MCF 10A (cell line): Measurements from ENCODE around the gene CCT5. TPM values are rescaled to one million over a fixed set of nuclear protein-coding genes. Genes with fewer than 3 reads are reported as not detected.
"Not testable (repeated sequence)": the region's sequence is repeated elsewhere in the genome, so short reads cannot be mapped to it uniquely, and the experiment has no call there.

Experiments
- BruUV-seq: library from RNA; stranded (reverse); fragments of 400-500 nt; replicated peaks from 2 replicates; lab custom pipeline; 2021; lab: Mats Ljungman, UMichigan
- CTCF ChIA-PET: fragments of 300-600 bp; sonication (Branson Sonifier 250); formaldehyde crosslinking; extraction: SDS; loops from one replicate; lab custom pipeline; 2021; ENCODE audit warnings: antibody characterized with exemption, inconsistent platforms; lab: Yijun Ruan, JAX
- POLR2A ChIA-PET: fragments of 300-600, 350-650 bp; sonication (Branson Sonifier 250); formaldehyde crosslinking; extraction: SDS; loops from one replicate; lab custom pipeline; 2020; ENCODE audit warnings: antibody characterized with exemption, inconsistent platforms; lab: Yijun Ruan, JAX
- DNase-seq: peaks from one replicate; pipeline ENCODE4 v3.0.0-alpha.2; 2018; ENCODE audit not compliant: unreplicated experiment
- H3K27ac Mint-ChIP-seq: one replicate; pipeline ENCODE4 v1.8.0; 2022; ENCODE audit warnings: mild to moderate bottlenecking, low read depth, mixed read lengths; ENCODE audit not compliant: unreplicated experiment
- H3K27me3 Mint-ChIP-seq: one replicate; pipeline ENCODE4 v1.8.0; 2022; ENCODE audit warnings: mixed read lengths; ENCODE audit not compliant: insufficient read depth, unreplicated experiment
- H3K36me3 Mint-ChIP-seq: one replicate; pipeline ENCODE4 v1.8.0; 2022; ENCODE audit warnings: mild to moderate bottlenecking, moderate library complexity, mixed read lengths; ENCODE audit not compliant: insufficient read depth, unreplicated experiment
- H3K4me1 Mint-ChIP-seq: one replicate; pipeline ENCODE4 v1.8.0; 2022; ENCODE audit warnings: mixed read lengths; ENCODE audit not compliant: insufficient read depth, unreplicated experiment
- H3K4me3 Mint-ChIP-seq: one replicate; pipeline ENCODE4 v1.8.0; 2022; ENCODE audit warnings: mild to moderate bottlenecking, moderate library complexity, mixed read lengths; ENCODE audit not compliant: unreplicated experiment
- H3K9me3 Mint-ChIP-seq: one replicate; pipeline ENCODE4 v1.8.0; 2022; ENCODE audit warnings: mixed read lengths; ENCODE audit not compliant: unreplicated experiment
- intact Hi-C: fragments of 100-400 bp; cut with micrococcal nuclease; formaldehyde crosslinking; loops from 2 replicates; pipeline ENCODE4 v1.14.1; 2022
- total RNA-seq: library from RNA; stranded (reverse); gene quantifications from 2 replicates; pipeline ENCODE4 v1.2.3, GENCODE V29; 2022
- TF ChIP-seq, protein P1 (sequence below): fragments of 200-600 bp; IDR thresholded peaks from one replicate; pipeline ENCODE4 v1.8.0; 2022; ENCODE audit warnings: antibody characterized with exemption, mild to moderate bottlenecking; ENCODE audit not compliant: unreplicated experiment

The CCT5 gene
- total RNA-seq, 1 experiment from 2014 or later: 322 TPM

DNA sequence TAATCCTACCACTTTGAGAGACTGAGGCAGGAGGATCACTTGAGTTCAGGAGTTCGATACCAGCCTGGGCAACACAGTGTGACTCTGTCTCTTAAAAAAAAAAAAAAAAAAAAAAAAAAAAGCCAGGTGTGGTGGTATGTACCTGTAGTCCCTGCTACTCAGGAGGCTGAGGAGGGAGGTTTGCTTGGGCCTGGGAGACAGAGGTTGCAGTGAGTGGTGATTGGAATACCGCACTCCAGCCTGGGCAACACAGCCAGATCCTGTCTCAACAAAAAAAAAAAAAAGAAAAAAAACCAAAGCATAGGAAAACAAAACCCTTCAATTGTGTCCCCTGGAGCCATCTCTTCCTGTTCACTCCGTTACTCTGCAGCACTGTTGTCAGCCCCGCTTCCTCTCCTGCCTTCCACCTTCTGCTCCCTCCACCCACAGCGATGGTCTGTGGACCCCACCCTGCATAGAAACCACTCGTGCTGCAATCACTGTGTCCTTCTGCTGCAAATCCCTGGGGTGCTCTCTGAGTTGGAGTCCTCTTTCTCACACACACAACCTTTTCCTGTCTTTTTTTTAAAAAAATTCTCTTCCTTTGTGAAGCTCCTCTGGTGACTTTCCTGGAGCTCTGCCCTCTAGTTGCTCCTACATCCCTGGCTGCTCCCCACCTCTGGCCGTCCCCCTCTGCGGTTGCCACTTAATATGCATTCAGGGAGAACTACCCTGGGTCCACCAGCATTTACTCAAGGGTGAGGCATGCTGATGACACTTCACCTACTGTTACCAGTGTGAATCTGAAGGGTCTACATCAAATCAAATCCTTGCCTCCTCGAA, 22.2 kb downstream of the CCT5 start:
- H3K36me3 Mint-ChIP-seq: peaks cover 3% of the 10 kb centered on the region
- peaks cover 10% of the 10 kb centered on the region for H3K4me1 Mint-ChIP-seq
- intact Hi-C loops: no loop called here
- DNase-seq: no peak
- H3K27ac Mint-ChIP-seq: no peak overlapping the region
- TF ChIP-seq, protein P1, sequence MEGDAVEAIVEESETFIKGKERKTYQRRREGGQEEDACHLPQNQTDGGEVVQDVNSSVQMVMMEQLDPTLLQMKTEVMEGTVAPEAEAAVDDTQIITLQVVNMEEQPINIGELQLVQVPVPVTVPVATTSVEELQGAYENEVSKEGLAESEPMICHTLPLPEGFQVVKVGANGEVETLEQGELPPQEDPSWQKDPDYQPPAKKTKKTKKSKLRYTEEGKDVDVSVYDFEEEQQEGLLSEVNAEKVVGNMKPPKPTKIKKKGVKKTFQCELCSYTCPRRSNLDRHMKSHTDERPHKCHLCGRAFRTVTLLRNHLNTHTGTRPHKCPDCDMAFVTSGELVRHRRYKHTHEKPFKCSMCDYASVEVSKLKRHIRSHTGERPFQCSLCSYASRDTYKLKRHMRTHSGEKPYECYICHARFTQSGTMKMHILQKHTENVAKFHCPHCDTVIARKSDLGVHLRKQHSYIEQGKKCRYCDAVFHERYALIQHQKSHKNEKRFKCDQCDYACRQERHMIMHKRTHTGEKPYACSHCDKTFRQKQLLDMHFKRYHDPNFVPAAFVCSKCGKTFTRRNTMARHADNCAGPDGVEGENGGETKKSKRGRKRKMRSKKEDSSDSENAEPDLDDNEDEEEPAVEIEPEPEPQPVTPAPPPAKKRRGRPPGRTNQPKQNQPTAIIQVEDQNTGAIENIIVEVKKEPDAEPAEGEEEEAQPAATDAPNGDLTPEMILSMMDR: no peak
- no peak overlapping the region for H3K4me3 Mint-ChIP-seq
- ChIA-PET CTCF (no interaction called here), POLR2A (interaction anchor here (1.4 kb wide), 1 partner anchor 9 kb away, joined by 3 read pairs; no protein-coding TSS in a partner anchor)
- no peaks in the 10 kb centered on the region for H3K27me3 Mint-ChIP-seq
- no TSS peak for BruUV-seq
- no peaks in the 10 kb centered on the region for H3K9me3 Mint-ChIP-seq

DNA sequence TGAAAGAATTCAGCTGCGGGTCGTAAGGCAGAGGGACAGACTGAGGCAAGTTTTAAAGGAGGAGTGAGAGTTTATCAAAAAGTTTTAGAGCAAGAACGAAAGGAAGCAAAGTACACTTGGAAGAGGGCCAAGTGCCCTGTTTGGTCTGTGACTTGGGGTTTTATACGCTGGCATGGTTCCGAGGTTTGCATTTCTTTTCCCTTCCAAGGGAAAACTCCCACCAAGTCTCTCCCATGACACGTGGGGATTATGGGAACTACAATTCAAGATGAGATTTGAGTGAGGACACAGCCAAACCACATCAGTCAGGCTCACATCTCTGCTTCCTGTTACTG, 22.8 kb downstream of the CCT5 start:
- H3K27me3 Mint-ChIP-seq, H3K36me3 Mint-ChIP-seq, intact Hi-C loops, DNase-seq, H3K4me1 Mint-ChIP-seq, H3K4me3 Mint-ChIP-seq, H3K27ac Mint-ChIP-seq, BruUV-seq, CTCF ChIA-PET, H3K9me3 Mint-ChIP-seq: not testable (repeated sequence)
- POLR2A ChIA-PET: interaction anchor here (1.4 kb wide), 1 partner anchor 10 kb away, joined by 3 read pairs; no protein-coding TSS in a partner anchor

DNA sequence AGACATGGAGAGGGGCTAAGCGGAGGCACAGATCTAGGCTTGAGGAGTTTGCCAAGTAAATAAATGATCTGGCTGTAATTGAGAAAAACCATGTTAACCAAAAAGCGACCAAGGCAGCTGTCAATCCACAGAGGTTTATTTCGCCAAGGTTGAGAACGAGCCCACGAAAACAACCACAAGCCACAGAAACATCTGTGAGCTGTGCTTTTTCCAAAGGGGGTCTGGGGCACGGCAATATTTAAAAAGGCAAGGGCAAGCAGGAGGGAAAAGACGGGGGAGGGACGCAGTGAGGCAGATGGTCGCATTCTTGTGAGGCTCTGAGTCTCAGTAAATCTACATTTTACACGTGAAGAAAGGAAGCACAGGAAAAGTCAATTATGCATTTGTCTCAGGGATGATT, 25.4 kb downstream of the CCT5 start:
- POLR2A ChIA-PET: no interaction called here
- no peaks in the 10 kb centered on the region for H3K9me3 Mint-ChIP-seq
- H3K27ac Mint-ChIP-seq: no peak overlapping the region
- peaks cover 13% of the 10 kb centered on the region for H3K36me3 Mint-ChIP-seq
- CTCF ChIA-PET: interaction anchor here (1.1 kb wide), 1 partner anchor 82 kb away, joined by 5 read pairs; no protein-coding TSS in a partner anchor
- H3K27me3 Mint-ChIP-seq: no peaks in the 10 kb centered on the region
- no peaks in the 10 kb centered on the region for H3K4me1 Mint-ChIP-seq
- intact Hi-C loops: no loop called here
- no peak for DNase-seq
- H3K4me3 Mint-ChIP-seq: no peak overlapping the region
- TF ChIP-seq, protein P1: no peak
- BruUV-seq: no TSS peak

DNA sequence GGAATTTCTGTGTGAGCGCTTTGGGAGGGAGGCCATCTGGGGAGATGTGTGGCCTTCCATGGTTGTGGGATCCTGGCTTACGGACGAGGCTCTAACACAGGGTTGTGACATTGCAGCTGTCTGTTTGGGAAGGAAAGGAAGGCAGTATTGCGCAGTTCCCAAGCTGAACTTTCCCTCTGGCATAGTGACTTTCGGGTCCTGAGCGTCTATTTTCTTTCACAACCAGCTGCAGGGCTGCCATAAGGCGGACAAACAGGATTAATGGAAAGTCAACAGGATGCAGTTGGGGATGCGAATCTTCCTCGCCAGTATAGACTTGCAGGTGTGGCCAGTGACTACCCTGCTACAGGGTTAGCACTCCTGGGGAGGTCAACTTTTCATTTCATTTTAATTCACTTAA, 25.9 kb downstream of the CCT5 start:
- CTCF ChIA-PET: interaction anchor here (1.1 kb wide), 1 partner anchor 82 kb away, joined by 5 read pairs; no protein-coding TSS in a partner anchor
- Mint-ChIP-seq H3K4me1 (no peaks in the 10 kb centered on the region), H3K27ac (no peak overlapping the region), H3K9me3 (no peaks in the 10 kb centered on the region), H3K36me3 (peaks cover 18% of the 10 kb centered on the region), H3K4me3 (no peak overlapping the region), H3K27me3 (no peaks in the 10 kb centered on the region)
- BruUV-seq: no TSS peak
- DNase-seq: no peak
- TF ChIP-seq, protein P1: no peak
- intact Hi-C loops: no loop called here
- POLR2A ChIA-PET: no interaction called here
